SK-N-SH treated with all-trans-retinoic acid at 6 μM for 48 hours (cell line): ENCODE results near the gene CAMTA2.

Source experiments
- OSR1 ChIP-seq: fragments of 250-450 bp; sonication (Bioruptor Pico); IDR thresholded peaks from 2 replicates; pipeline ENCODE4 v1.8.0; 2022; ENCODE audit warnings: moderate library complexity, mild to moderate bottlenecking, inconsistent platforms
- RARB ChIP-seq: fragments of 250-450 bp; sonication (Bioruptor Pico); IDR thresholded peaks from 2 replicates; pipeline ENCODE4 v1.8.0; 2021; ENCODE audit warnings: mild to moderate bottlenecking, moderate library complexity
- TCF4 ChIP-seq: fragments of 250-450 bp; sonication (Bioruptor Pico); IDR thresholded peaks from 2 replicates; pipeline ENCODE4 v1.8.0; 2021; ENCODE audit warnings: mild to moderate bottlenecking, moderate library complexity, borderline replicate concordance
- TOX ChIP-seq: fragments of 250-450 bp; sonication (Bioruptor Pico); IDR thresholded peaks from 2 replicates; pipeline ENCODE4 v1.8.0; 2021; ENCODE audit warnings: mild to moderate bottlenecking, moderate library complexity, borderline replicate concordance
- ZC3H10 ChIP-seq: fragments of 250-450 bp; sonication (Bioruptor Pico); IDR thresholded peaks from 2 replicates; pipeline ENCODE4 v1.5.1; 2021; ENCODE audit warnings: mild to moderate bottlenecking, moderate library complexity
- ZFP3 ChIP-seq: fragments of 250-450 bp; sonication (Bioruptor Pico); IDR thresholded peaks from 2 replicates; pipeline ENCODE4 v1.5.0; 2020; ENCODE audit warnings: mild to moderate bottlenecking, moderate library complexity
- ZFP30 ChIP-seq: fragments of 450-650 bp; formaldehyde crosslinking; IDR thresholded peaks from 2 replicates; pipeline ENCODE4 v1.5.0; 2022; ENCODE audit warnings: mild to moderate bottlenecking, moderate library complexity
- ZNF565 ChIP-seq: fragments of 450-650 bp; formaldehyde crosslinking; conservative IDR thresholded peaks from 2 replicates; pipeline ENCODE4 v1.5.0; 2020; ENCODE audit warnings: low read depth, mild to moderate bottlenecking, moderate library complexity
- ZNF8 ChIP-seq: fragments of 450-650 bp; formaldehyde crosslinking; IDR thresholded peaks from 2 replicates; pipeline ENCODE4 v1.5.0; 2020; ENCODE audit warnings: mild to moderate bottlenecking, moderate library complexity
- TF ChIP-seq, protein P1 (sequence below): fragments of 250-450 bp; sonication (Bioruptor Pico); IDR thresholded peaks from 2 replicates; pipeline ENCODE4 v1.8.0; 2020; ENCODE audit warnings: mild to moderate bottlenecking, moderate library complexity, borderline replicate concordance
- TF ChIP-seq, protein P2 (sequence below): fragments of 250-450 bp; sonication (Bioruptor Pico); IDR thresholded peaks from 2 replicates; pipeline ENCODE4 v1.5.1; 2020; ENCODE audit warnings: low read depth, mild to moderate bottlenecking, moderate library complexity

DNA sequence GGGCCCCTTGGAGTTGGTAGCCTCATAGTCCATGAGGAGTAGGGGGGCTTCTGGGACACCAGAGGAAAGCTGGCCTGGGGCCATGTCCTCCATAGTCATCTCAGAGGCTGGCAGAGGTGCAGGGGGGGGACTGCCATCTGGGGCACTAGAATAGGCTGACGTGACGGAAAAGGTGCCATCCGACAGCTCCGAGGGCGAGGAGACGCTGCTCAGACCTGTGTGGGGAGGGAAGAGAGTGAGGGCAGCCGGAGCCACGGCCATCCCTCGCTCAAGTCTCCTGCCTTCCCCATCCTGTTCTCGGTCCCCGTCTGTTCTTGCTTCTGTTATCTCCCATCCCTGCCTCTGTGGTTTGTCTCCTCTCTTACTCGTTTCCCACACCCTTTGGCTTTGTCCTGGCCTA, 15.2 kb downstream of the CAMTA2 start:
- no peak for TF ChIP-seq ZFP3
- no peak for TF ChIP-seq ZC3H10 (CRISPR knock-in tag)
- no peak for TF ChIP-seq ZFP30 (CRISPR knock-in tag)
- TF ChIP-seq RARB = no peak
- no peak for TF ChIP-seq ZNF8 (CRISPR knock-in tag)
- TF ChIP-seq ZNF565 = no peak
- TF ChIP-seq TOX (CRISPR knock-in tag) = no peak
- TF ChIP-seq OSR1 (CRISPR knock-in tag) = no peak
- TF ChIP-seq, protein P1, sequence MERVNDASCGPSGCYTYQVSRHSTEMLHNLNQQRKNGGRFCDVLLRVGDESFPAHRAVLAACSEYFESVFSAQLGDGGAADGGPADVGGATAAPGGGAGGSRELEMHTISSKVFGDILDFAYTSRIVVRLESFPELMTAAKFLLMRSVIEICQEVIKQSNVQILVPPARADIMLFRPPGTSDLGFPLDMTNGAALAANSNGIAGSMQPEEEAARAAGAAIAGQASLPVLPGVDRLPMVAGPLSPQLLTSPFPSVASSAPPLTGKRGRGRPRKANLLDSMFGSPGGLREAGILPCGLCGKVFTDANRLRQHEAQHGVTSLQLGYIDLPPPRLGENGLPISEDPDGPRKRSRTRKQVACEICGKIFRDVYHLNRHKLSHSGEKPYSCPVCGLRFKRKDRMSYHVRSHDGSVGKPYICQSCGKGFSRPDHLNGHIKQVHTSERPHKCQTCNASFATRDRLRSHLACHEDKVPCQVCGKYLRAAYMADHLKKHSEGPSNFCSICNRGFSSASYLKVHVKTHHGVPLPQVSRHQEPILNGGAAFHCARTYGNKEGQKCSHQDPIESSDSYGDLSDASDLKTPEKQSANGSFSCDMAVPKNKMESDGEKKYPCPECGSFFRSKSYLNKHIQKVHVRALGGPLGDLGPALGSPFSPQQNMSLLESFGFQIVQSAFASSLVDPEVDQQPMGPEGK = no peak
- no peak for TF ChIP-seq TCF4 (CRISPR knock-in tag)
- TF ChIP-seq, protein P2, sequence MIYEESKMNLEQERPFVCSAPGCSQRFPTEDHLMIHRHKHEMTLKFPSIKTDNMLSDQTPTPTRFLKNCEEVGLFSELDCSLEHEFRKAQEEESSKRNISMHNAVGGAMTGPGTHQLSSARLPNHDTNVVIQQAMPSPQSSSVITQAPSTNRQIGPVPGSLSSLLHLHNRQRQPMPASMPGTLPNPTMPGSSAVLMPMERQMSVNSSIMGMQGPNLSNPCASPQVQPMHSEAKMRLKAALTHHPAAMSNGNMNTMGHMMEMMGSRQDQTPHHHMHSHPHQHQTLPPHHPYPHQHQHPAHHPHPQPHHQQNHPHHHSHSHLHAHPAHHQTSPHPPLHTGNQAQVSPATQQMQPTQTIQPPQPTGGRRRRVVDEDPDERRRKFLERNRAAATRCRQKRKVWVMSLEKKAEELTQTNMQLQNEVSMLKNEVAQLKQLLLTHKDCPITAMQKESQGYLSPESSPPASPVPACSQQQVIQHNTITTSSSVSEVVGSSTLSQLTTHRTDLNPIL (CRISPR knock-in tag) = no peak
